ENCODE results near the gene NET1. TPM values are rescaled to one million over a fixed set of nuclear protein-coding genes. Genes with fewer than 3 reads are reported as not detected.
A peak's percentile ranks its signal among the peaks of the same experiment; 100 is the strongest.

NET1 gene
- total and polyA plus RNA-seq, 12 donors, result 8.7 to 26.2 (median 20.3) TPM

DNA sequence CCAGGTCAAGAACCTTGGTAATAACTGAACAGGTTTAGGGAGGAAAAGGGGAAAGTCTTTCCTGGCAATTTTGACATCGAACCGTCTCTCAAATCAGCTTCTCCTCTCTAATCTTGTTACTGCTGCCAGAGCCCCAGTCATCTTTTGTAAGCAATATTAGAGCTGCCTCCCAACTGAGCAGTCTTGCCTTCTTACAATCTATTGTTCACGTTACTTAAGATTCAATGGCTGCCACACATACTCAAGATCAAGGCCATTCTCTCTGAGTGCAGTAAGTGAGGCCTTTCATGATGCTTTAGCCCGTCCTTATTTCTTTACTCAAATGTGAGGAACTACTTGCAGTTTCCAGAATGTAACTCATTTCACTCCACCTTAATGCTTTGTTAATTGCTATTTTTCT, 12.4 kb downstream of the NET1 start:
- H3K4me3 ChIP-seq, result no peak overlapping the region
- intact Hi-C loops (cut with DNase I), result no loop called here
- 61 to 70% (median 68%) methylated on average over 4 of the region's 4 CpGs for WGBS, 4 donors
- H3K27ac ChIP-seq, result no peak overlapping the region
- H3K9me3 ChIP-seq (replicated peaks in 1 of 3), result peaks cover 0 to 8% (median 0%) of the 10 kb centered on the region in 3 donors
- DNase-seq, result no peak
- H3K36me3 ChIP-seq (replicated peaks in 1 of 2), result no peaks in the 10 kb centered on the region
- TF ChIP-seq POLR2A (IDR thresholded peaks at IDR 0.05), result no peak
- TF ChIP-seq, protein P1, sequence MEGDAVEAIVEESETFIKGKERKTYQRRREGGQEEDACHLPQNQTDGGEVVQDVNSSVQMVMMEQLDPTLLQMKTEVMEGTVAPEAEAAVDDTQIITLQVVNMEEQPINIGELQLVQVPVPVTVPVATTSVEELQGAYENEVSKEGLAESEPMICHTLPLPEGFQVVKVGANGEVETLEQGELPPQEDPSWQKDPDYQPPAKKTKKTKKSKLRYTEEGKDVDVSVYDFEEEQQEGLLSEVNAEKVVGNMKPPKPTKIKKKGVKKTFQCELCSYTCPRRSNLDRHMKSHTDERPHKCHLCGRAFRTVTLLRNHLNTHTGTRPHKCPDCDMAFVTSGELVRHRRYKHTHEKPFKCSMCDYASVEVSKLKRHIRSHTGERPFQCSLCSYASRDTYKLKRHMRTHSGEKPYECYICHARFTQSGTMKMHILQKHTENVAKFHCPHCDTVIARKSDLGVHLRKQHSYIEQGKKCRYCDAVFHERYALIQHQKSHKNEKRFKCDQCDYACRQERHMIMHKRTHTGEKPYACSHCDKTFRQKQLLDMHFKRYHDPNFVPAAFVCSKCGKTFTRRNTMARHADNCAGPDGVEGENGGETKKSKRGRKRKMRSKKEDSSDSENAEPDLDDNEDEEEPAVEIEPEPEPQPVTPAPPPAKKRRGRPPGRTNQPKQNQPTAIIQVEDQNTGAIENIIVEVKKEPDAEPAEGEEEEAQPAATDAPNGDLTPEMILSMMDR (IDR thresholded peaks at IDR 0.05), result no peak
- no peaks in the 10 kb centered on the region for H3K27me3 ChIP-seq
- H3K4me1 ChIP-seq (replicated peaks in 1 of 2), result no peaks in the 10 kb centered on the region

DNA sequence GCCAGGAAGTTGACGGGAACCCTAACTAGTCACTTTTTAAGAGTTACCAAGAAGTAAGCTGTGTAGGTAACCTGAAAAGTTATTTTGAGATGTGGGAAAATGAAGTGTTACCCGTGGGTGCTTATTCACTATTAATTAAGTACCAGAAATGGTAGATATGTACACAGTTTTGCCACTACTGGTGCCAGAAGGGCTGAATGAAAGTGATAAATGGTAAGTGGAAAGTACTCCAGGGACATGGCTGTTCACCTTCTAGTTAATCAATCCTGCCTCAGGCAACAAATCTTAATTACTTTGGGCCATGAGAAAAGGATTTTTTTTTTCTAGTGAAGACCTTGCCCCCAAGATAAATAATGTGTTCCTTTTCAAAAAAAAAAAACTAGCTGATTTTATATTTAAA, 15.8 kb downstream of the NET1 start:
- 65 to 72% (median 67%) methylated on average over 2 of the region's 2 CpGs for WGBS, 4 donors
- DNase-seq, result no peak
- Histone ChIP-seq H3K4me1 (replicated peaks in 1 of 2) (no peaks in the 10 kb centered on the region), H3K27me3 (no peaks in the 10 kb centered on the region), H3K4me3 (no peak overlapping the region), H3K9me3 (replicated peaks in 1 of 3) (peaks cover 0 to 8% (median 0%) of the 10 kb centered on the region in 3 donors), H3K36me3 (replicated peaks in 1 of 2) (no peaks in the 10 kb centered on the region), H3K27ac (no peak overlapping the region)
- no peak for TF ChIP-seq POLR2A (IDR thresholded peaks at IDR 0.05)
- TF ChIP-seq, protein P1 (IDR thresholded peaks at IDR 0.05), result no peak
- intact Hi-C loops (cut with DNase I), result no loop called here

DNA sequence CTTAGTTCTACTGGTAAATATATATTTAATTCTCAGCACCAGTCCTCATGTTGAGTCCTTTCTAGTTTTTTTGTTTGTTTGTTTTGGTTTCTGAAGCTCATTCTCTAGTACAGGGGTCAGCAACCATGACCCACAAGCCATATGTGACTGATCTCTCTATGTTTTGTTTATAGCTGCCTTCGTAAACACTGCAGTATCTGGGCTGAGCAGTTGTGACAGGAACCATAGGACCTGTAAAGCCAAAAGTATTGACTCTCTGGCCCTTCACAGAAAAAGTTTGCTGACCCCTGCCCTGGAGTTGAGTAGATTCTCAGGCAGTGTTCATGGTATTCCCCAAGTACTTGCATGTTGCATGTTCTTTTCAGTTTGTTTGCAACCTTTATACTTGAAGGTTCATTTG, 20.8 kb downstream of the NET1 start:
- TF ChIP-seq, protein P1 (IDR thresholded peaks at IDR 0.05), result no peak
- TF ChIP-seq POLR2A (IDR thresholded peaks at IDR 0.05), result no peak
- no peaks in the 10 kb centered on the region for H3K4me1 ChIP-seq (replicated peaks in 1 of 2)
- no peak for DNase-seq
- no peaks in the 10 kb centered on the region for H3K36me3 ChIP-seq (replicated peaks in 1 of 2)
- no peak overlapping the region for H3K4me3 ChIP-seq
- WGBS, 4 donors, result 67 to 82% (median 77%) methylated on average over 1 of the region's 1 CpG
- intact Hi-C loops (cut with DNase I), result no loop called here
- no peaks in the 10 kb centered on the region for H3K27me3 ChIP-seq
- H3K27ac ChIP-seq, result no peak overlapping the region
- no peaks in the 10 kb centered on the region for H3K9me3 ChIP-seq (replicated peaks in 1 of 3)

DNA sequence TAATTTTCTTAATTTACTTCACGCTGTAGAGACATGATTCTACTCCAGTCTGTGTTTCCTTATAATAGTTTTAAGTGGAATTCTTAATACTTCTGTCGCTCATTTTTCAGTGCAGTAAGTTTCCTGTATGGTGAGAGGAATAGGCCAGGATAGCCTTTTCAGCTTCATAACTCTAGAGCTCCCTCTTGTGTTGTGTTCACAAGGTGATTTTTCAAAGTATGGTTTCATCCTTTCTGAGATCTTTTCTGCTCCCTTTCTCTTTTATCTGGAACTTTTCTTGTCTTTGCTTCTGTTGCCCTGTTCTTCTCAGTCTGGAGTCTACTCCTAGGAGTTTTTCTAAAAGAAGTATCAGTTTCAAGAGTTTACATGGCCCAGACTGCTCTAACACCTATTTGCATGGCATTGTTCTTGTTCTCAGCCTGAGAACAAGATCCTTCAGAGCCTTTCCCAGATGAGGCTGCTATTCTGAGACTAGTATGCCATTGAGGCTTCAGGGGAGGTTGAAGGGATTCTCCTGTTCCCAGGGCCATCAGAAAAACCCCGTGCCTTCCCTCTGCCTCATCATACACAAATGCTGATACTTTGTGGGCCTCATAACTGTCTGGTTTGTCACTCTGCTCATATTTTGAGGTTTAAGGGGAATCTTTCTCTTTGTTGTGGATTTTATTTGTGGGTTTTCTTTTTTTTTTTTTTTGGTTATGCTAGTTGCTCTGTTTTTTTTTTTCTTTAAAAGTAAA, 21.8 kb downstream of the NET1 start:
- intact Hi-C loops (cut with DNase I), result no loop called here
- no peaks in the 10 kb centered on the region for H3K9me3 ChIP-seq (replicated peaks in 1 of 3)
- DNase-seq, result no peak
- H3K36me3 ChIP-seq (replicated peaks in 1 of 2), result no peaks in the 10 kb centered on the region
- H3K27me3 ChIP-seq, result no peaks in the 10 kb centered on the region
- 48 to 61% (median 53%) methylated on average over 3 of the region's 3 CpGs for WGBS, 4 donors
- no peak overlapping the region for H3K4me3 ChIP-seq
- H3K4me1 ChIP-seq (replicated peaks in 1 of 2), result no peaks in the 10 kb centered on the region
- TF ChIP-seq, protein P1 (IDR thresholded peaks at IDR 0.05), result peak; percentile 45 to 69 (median 58)
- TF ChIP-seq POLR2A (IDR thresholded peaks at IDR 0.05), result no peak
- no peak overlapping the region for H3K27ac ChIP-seq

All from adrenal gland (tissue), 12 donors.